Measurements from ENCODE around the gene USP53.
"Not testable (repeated sequence)": the region's sequence is repeated elsewhere in the genome, so short reads cannot be mapped to it uniquely, and the experiment has no call there.

Gene USP53

GRCh38 chr4:119228406-119228805, 15.9 kb downstream of the USP53 start:
- no peak for DNase-seq (ENCODE audit: low read depth)

- DNase-seq (ENCODE audit: low read depth): no peak
Measured at GRCh38 chr4:119229908-119230687, 17.6 kb downstream of the USP53 start.

GRCh38 chr4:119231491-119231890, 19.0 kb downstream of the USP53 start:
- no peak for DNase-seq (ENCODE audit: low read depth)

- no peak for DNase-seq (ENCODE audit: low read depth)
Measured at GRCh38 chr4:119232286-119232685, 19.8 kb downstream of the USP53 start.

- no peak for DNase-seq (ENCODE audit: low read depth)
Measured at GRCh38 chr4:119233191-119233590, 20.7 kb downstream of the USP53 start.

- DNase-seq (ENCODE audit: low read depth): no peak
Measured at GRCh38 chr4:119233750-119234149, 21.2 kb downstream of the USP53 start.

- no peak for DNase-seq (ENCODE audit: low read depth)
Measured at GRCh38 chr4:119237201-119237600, 24.7 kb downstream of the USP53 start.

GRCh38 chr4:119237642-119238041, 25.1 kb downstream of the USP53 start:
- no peak for DNase-seq (ENCODE audit: low read depth)

- no peak for DNase-seq (ENCODE audit: low read depth)
Measured at GRCh38 chr4:119238068-119238722, 25.7 kb downstream of the USP53 start.

- no peak for DNase-seq (ENCODE audit: low read depth)
Measured at GRCh38 chr4:119240128-119240527, 27.6 kb downstream of the USP53 start.

GRCh38 chr4:119240568-119240967, 28.1 kb downstream of the USP53 start:
- no peak for DNase-seq (ENCODE audit: low read depth)

- no peak for DNase-seq (ENCODE audit: low read depth)
Measured at GRCh38 chr4:119242417-119242816, 29.9 kb downstream of the USP53 start.

- DNase-seq (ENCODE audit: low read depth): no peak
Measured at GRCh38 chr4:119243868-119244267, 31.4 kb downstream of the USP53 start.

GRCh38 chr4:119244344-119244743, 31.8 kb downstream of the USP53 start:
- no peak for DNase-seq (ENCODE audit: low read depth)

GRCh38 chr4:119244832-119245231, 32.3 kb downstream of the USP53 start:
- no peak for DNase-seq (ENCODE audit: low read depth)

- DNase-seq (ENCODE audit: low read depth): no peak
Measured at GRCh38 chr4:119246177-119246733, 33.7 kb downstream of the USP53 start.

- not testable (repeated sequence) for DNase-seq (ENCODE audit: low read depth)
Measured at GRCh38 chr4:119251037-119251436, 38.5 kb downstream of the USP53 start.

GRCh38 chr4:119255223-119255622, 42.7 kb downstream of the USP53 start:
- DNase-seq (ENCODE audit: low read depth): not testable (repeated sequence)

- no peak for DNase-seq (ENCODE audit: low read depth)
Measured at GRCh38 chr4:119260528-119260927, 48.0 kb downstream of the USP53 start.

- DNase-seq (ENCODE audit: low read depth): no peak
Measured at GRCh38 chr4:119261986-119262385, 49.5 kb downstream of the USP53 start.

- no peak for DNase-seq (ENCODE audit: low read depth)
Measured at GRCh38 chr4:119264743-119265142, 52.2 kb downstream of the USP53 start.

- no peak for DNase-seq (ENCODE audit: low read depth)
Measured at GRCh38 chr4:119266153-119266552, 53.6 kb downstream of the USP53 start.

GRCh38 chr4:119268466-119268865, 56.0 kb downstream of the USP53 start:
- DNase-seq (ENCODE audit: low read depth): no peak

Measured in stimulated activated CD8-positive, alpha-beta memory T cell treated with anti-CD3 and anti-CD28 coated beads, Interleukin-7, amount 100 ng/mL, for 24 hours (primary cell).